22Rv1 (cell line): ENCODE results near the gene ACTMAP.

Source experiments
- H3K27ac ChIP-seq: fragments of 450-650 bp; 2 replicates; pipeline ENCODE4 v1.5.1; 2017
- CTCF ChIP-seq: fragments of 450-650 bp; IDR thresholded peaks from 2 replicates; pipeline ENCODE4 v1.5.1; 2017; ENCODE audit warnings: mild to moderate bottlenecking
- ZFX ChIP-seq: fragments of 450-650 bp; IDR thresholded peaks from 2 replicates; pipeline ENCODE4 v1.6.1; 2017; ENCODE audit warnings: antibody characterized with exemption, borderline replicate concordance

Gene ACTMAP

GRCh38 chr19:40758491-40758890 is 8.2 kb upstream of the ACTMAP start:
- TF ChIP-seq ZFX (no peak), CTCF (no peak)
- no peak overlapping the region for H3K27ac ChIP-seq

- no peak for TF ChIP-seq CTCF
- TF ChIP-seq ZFX: no peak
Measured at GRCh38 chr19:40756502-40757110, 6.3 kb upstream of the ACTMAP start.

GRCh38 chr19:40755791-40756190 is 5.5 kb upstream of the ACTMAP start:
- H3K27ac ChIP-seq: no peak overlapping the region

More at GRCh38 chr19:40756502-40757110, 6.3 kb upstream of the ACTMAP start:
- H3K27ac ChIP-seq: no peak overlapping the region

GRCh38 chr19:40755248-40755624 is 5.0 kb upstream of the ACTMAP start:
- H3K27ac ChIP-seq: no peak overlapping the region
- TF ChIP-seq ZFX (no peak), CTCF (no peak)

More at GRCh38 chr19:40755791-40756190, 5.5 kb upstream of the ACTMAP start:
- no peak for TF ChIP-seq ZFX
- TF ChIP-seq CTCF: no peak

GRCh38 chr19:40754611-40755247 is 4.5 kb upstream of the ACTMAP start:
- TF ChIP-seq ZFX (no peak), CTCF (no peak)
- H3K27ac ChIP-seq: no peak overlapping the region

- TF ChIP-seq CTCF (no peak), ZFX (no peak)
- H3K27ac ChIP-seq: peak overlapping the region; percentile 97
Measured at GRCh38 chr19:40752257-40752781, 2.0 kb upstream of the ACTMAP start.

GRCh38 chr19:40750874-40751537 is 729 bp upstream of the ACTMAP start, which contains the start of gene SNRPA:
TSS of gene SNRPA (plus strand) at chr19:40751203. CDS start at chr19:40751409, 206 bp downstream.
- TF ChIP-seq CTCF (no peak), ZFX (no peak)
- peak within 1 kb of the TSS; percentile 97 for H3K27ac ChIP-seq
